Endothelial cell of umbilical vein (primary cell): ENCODE data around the gene RAPGEF4. TPM values are rescaled to one million over a fixed set of nuclear protein-coding genes. Genes with fewer than 3 reads are reported as not detected.

Experiments used
- BruUV-seq: library from RNA; stranded (reverse); fragments of 400-500 nt; replicated peaks from 2 replicates; lab custom pipeline; 2021; lab: Mats Ljungman, UMichigan
- CTCF ChIA-PET: fragments of 300-600, 350-600 bp; sonication (Branson Sonifier 250); formaldehyde crosslinking; loops from one replicate; lab custom pipeline; 2021; ENCODE audit warnings: antibody characterized with exemption, inconsistent platforms; lab: Charles Lee
- POLR2A ChIA-PET: fragments of 300-600, 350-600 bp; sonication (Branson Sonifier 250); formaldehyde crosslinking; loops from one replicate; lab custom pipeline; 2021; ENCODE audit warnings: antibody characterized with exemption, inconsistent platforms; lab: Charles Lee
- DNase-seq: peaks from one replicate; pipeline ENCODE4 v3.0.0-alpha.2; 2011; ENCODE audit warnings: low read depth, low spot score
- FAIRE-seq: peaks from 2 replicates; lab custom pipeline; 2011; peaks lifted over from hg19 to GRCh38; lab: Jason Lieb, UNC
- H2AFZ ChIP-seq: 2 replicates; pipeline ENCODE4 v1.6.0; 2012; ENCODE audit warnings: low read depth, low read length, control low read depth, inconsistent platforms
- H3K27ac ChIP-seq: 2 replicates; pipeline ENCODE4 v1.5.1; 2011; ENCODE audit warnings: low read depth, mild to moderate bottlenecking, control low read depth, low read length, moderate library complexity; ENCODE audit not compliant: insufficient read depth
- H3K27me3 ChIP-seq, 2 experiments: 2 replicates each; pipeline versions ENCODE4 v1.6.0 to v1.6.1; 2011; ENCODE audit warnings: low read length in 2 of 2, mixed read lengths in 1 of 2; ENCODE audit not compliant: control insufficient read depth in 2 of 2, insufficient read depth in 2 of 2
- H3K36me3 ChIP-seq, 2 experiments: 2 replicates in 1 of 2; 3 replicates in 1 of 2; pipeline ENCODE4 v1.5.1; 2011; ENCODE audit warnings: low read length in 2 of 2, mild to moderate bottlenecking in 1 of 2, moderate library complexity in 1 of 2; ENCODE audit not compliant: control insufficient read depth in 2 of 2, insufficient read depth in 2 of 2; ENCODE audit errors: extremely low read depth in 1 of 2
- H3K4me1 ChIP-seq: 3 replicates; pipeline ENCODE4 v1.5.1; 2011; ENCODE audit warnings: mild to moderate bottlenecking, low read length; ENCODE audit not compliant: control insufficient read depth, insufficient read depth; ENCODE audit errors: extremely low read depth
- H3K4me2 ChIP-seq: 2 replicates; pipeline ENCODE4 v1.6.1; 2011; ENCODE audit warnings: low read length, control low read depth, mixed read lengths; ENCODE audit not compliant: insufficient read depth
- H3K4me3 ChIP-seq, 3 experiments: fragments of 200-600 bp in 1 of 3; sonication (generic), shearing (Covaris generic) in 1 of 3; replicated peaks in 1 of 3; 2 replicates each; pipeline ENCODE4 v1.5.1; 2011 to 2016; ENCODE audit warnings: control low read depth in 3 of 3, low read length in 3 of 3, mild to moderate bottlenecking in 2 of 3, inconsistent platforms in 1 of 3, low read depth in 1 of 3, moderate library complexity in 1 of 3; ENCODE audit not compliant: insufficient read depth in 1 of 3
- H3K79me2 ChIP-seq: 2 replicates; pipeline ENCODE4 v1.6.0; 2012; ENCODE audit warnings: low read length, inconsistent platforms; ENCODE audit not compliant: control insufficient read depth, insufficient read depth
- H3K9ac ChIP-seq: replicated peaks from 2 replicates; pipeline ENCODE3; 2011; ENCODE audit warnings: low read length, control low read depth; ENCODE audit not compliant: insufficient read depth; ENCODE audit errors: extremely low read depth
- H3K9me1 ChIP-seq: replicated peaks from 3 replicates; pipeline ENCODE4 v1.6.0; 2011; ENCODE audit warnings: mild to moderate bottlenecking, low read length; ENCODE audit not compliant: control insufficient read depth, insufficient read depth; ENCODE audit errors: extremely low read depth
- H3K9me3 ChIP-seq: replicated peaks from 2 replicates; pipeline ENCODE4 v1.5.1; 2012; ENCODE audit warnings: low read length, inconsistent platforms; ENCODE audit not compliant: control insufficient read depth, insufficient read depth
- H4K20me1 ChIP-seq: replicated peaks from 2 replicates; pipeline ENCODE3; 2011; ENCODE audit warnings: mild to moderate bottlenecking, low read length; ENCODE audit not compliant: control insufficient read depth, insufficient read depth; ENCODE audit errors: extremely low read depth
- EZH2 ChIP-seq: IDR thresholded peaks from 2 replicates; pipeline ENCODE4 v1.6.1; 2012; ENCODE audit warnings: borderline replicate concordance, low read depth, mild to moderate bottlenecking, moderate library complexity, low read length, inconsistent platforms; ENCODE audit not compliant: severe bottlenecking
- FOS ChIP-seq: IDR thresholded peaks from 2 replicates; pipeline ENCODE4 v1.6.1; 2011; ENCODE audit warnings: mild to moderate bottlenecking, low read length, moderate library complexity, borderline replicate concordance; ENCODE audit not compliant: insufficient read depth
- GATA2 ChIP-seq: IDR thresholded peaks from 2 replicates; pipeline ENCODE4 v1.7.0; 2011; ENCODE audit warnings: low read depth, mild to moderate bottlenecking, moderate library complexity, mixed read lengths, low read length; ENCODE audit not compliant: insufficient read length, insufficient read depth
- JUN ChIP-seq: IDR thresholded peaks from 2 replicates; pipeline ENCODE4 v1.6.1; 2011; ENCODE audit warnings: borderline replicate concordance, low read depth; ENCODE audit not compliant: insufficient read length, insufficient read depth
- MYC ChIP-seq: IDR thresholded peaks from one replicate; pipeline ENCODE4 v1.6.1; 2011; ENCODE audit warnings: mild to moderate bottlenecking, low read depth, low read length
- POLR2A ChIP-seq: IDR thresholded peaks from 2 replicates; pipeline ENCODE4 v1.6.1; 2012; ENCODE audit warnings: low read depth, mild to moderate bottlenecking, control low read depth, low read length
- POLR2AphosphoS5 ChIP-seq: IDR thresholded peaks from 2 replicates; pipeline ENCODE4 v1.6.1; 2012; ENCODE audit warnings: low read depth, mild to moderate bottlenecking, control low read depth, low read length, moderate library complexity; ENCODE audit not compliant: insufficient read depth
- dilution Hi-C: fragments of 300-500 bp; cut with MboI; formaldehyde crosslinking; loops from one replicate; pipeline ENCODE4 v1.15.0; 2019; ENCODE audit warnings: low sequenced_read_pairs; ENCODE audit not compliant: extremely low pct_ligation_motif_present
- intact Hi-C: fragments of 100-400 bp; cut with micrococcal nuclease; formaldehyde crosslinking; loops from one replicate; pipeline ENCODE4 v1.10.0; 2022
- polyA plus RNA-seq, 4 experiments: library from polyadenylated mRNA; depleted of rRNA in 3 of 4; stranded (reverse) in 3 of 4; unstranded in 1 of 4; fragments of >200 nt; gene quantifications; 2 replicates each; pipeline versions ENCODE4 v1.2.1 to v1.2.3, GENCODE V29; 2011 to 2012; ENCODE audit warnings: missing spikeins in 1 of 4
- total RNA-seq: library from RNA; stranded (reverse); gene quantifications from 2 replicates; pipeline ENCODE4 v1.2.3, GENCODE V29; 2021
- TF ChIP-seq, protein P1 (sequence below), 2 donors: IDR thresholded peaks; 1 replicate in 1 of 2; 2 replicates in 1 of 2; pipeline ENCODE4 v1.5.1; 2011; ENCODE audit warnings: low read length in 2 of 2, mild to moderate bottlenecking in 2 of 2, moderate library complexity in 2 of 2, control low read depth in 1 of 2, inconsistent platforms in 1 of 2, low read depth in 1 of 2; ENCODE audit not compliant: insufficient read depth in 1 of 2; ENCODE audit errors: extremely low read depth in 1 of 2
- TF ChIP-seq, protein P2 (sequence below): IDR thresholded peaks from 2 replicates; pipeline ENCODE4 v1.6.1; 2011; ENCODE audit not compliant: insufficient read depth, insufficient read length

RAPGEF4 gene
- total and polyA plus RNA-seq, 2 donors (not counting 3 experiments of a cell fraction or from before 2014, with no cell fraction given), result 7.2 to 9.2 TPM

DNA sequence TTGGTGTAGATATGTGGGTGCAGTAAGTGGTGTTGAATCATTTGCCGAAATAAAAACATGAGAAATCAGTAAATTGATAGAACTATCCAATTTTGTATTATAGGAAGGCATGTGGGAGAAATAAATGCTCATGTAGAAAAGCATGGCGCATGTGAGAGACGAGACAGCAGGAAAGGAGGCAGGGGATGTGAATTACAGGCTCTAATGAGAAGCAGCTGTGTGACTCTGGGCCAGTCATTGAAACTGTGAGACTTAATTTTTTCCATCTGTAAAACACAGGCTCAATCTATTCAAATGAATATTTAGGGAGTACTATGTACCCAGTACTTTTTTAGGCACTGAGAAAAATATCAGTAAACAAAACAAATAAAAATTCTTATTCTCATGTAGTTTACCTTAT is 297.4 kb downstream of the RAPGEF4 start:
- no peak overlapping the region for H3K9ac ChIP-seq
- no peaks in the 10 kb centered on the region for H3K4me1 ChIP-seq
- no peak for FAIRE-seq
- POLR2A ChIA-PET, result no interaction called here
- no peaks in the 10 kb centered on the region for H3K79me2 ChIP-seq
- intact Hi-C loops, result no loop called here
- TF ChIP-seq MYC, result no peak
- TF ChIP-seq, protein P1, sequence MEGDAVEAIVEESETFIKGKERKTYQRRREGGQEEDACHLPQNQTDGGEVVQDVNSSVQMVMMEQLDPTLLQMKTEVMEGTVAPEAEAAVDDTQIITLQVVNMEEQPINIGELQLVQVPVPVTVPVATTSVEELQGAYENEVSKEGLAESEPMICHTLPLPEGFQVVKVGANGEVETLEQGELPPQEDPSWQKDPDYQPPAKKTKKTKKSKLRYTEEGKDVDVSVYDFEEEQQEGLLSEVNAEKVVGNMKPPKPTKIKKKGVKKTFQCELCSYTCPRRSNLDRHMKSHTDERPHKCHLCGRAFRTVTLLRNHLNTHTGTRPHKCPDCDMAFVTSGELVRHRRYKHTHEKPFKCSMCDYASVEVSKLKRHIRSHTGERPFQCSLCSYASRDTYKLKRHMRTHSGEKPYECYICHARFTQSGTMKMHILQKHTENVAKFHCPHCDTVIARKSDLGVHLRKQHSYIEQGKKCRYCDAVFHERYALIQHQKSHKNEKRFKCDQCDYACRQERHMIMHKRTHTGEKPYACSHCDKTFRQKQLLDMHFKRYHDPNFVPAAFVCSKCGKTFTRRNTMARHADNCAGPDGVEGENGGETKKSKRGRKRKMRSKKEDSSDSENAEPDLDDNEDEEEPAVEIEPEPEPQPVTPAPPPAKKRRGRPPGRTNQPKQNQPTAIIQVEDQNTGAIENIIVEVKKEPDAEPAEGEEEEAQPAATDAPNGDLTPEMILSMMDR (IDR thresholded peaks at IDR 0.05; ENCODE audit: extremely low read depth in 1 of 2, insufficient read depth in 1 of 2, low read depth in 1 of 2, low read length in 2 of 2), result no peak
- no peak for TF ChIP-seq POLR2AphosphoS5
- no peak for TF ChIP-seq POLR2A
- TF ChIP-seq, protein P2, sequence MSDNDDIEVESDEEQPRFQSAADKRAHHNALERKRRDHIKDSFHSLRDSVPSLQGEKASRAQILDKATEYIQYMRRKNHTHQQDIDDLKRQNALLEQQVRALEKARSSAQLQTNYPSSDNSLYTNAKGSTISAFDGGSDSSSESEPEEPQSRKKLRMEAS, result no peak
- TF ChIP-seq FOS, result no peak
- no peak for TF ChIP-seq JUN
- no peak for TF ChIP-seq EZH2
- no peak for TF ChIP-seq GATA2
- peaks cover 0 to 6% of the 10 kb centered on the region in 2 experiments for H3K36me3 ChIP-seq
- no peak overlapping the region for H3K4me2 ChIP-seq
- no peak overlapping the region for H3K4me3 ChIP-seq
- H4K20me1 ChIP-seq, result no peaks in the 10 kb centered on the region
- no peaks in the 10 kb centered on the region for H3K9me1 ChIP-seq
- BruUV-seq, result no TSS peak
- no peak overlapping the region for H3K27ac ChIP-seq
- H3K27me3 ChIP-seq, result no peaks in the 10 kb centered on the region
- no peak for DNase-seq
- dilution Hi-C loops, result no loop called here
- CTCF ChIA-PET, result interaction anchor here (14.3 kb wide), 1 partner anchor 181 kb away, joined by 493 read pairs; no protein-coding TSS in a partner anchor
- H2AFZ ChIP-seq, result no peak overlapping the region
- no peaks in the 10 kb centered on the region for H3K9me3 ChIP-seq
